GM21576 (cell line): ENCODE data around the gene RNF182.
"Not testable (repeated sequence)": the region's sequence is repeated elsewhere in the genome, so short reads cannot be mapped to it uniquely, and the experiment has no call there.

ENCODE experiments used
- ATAC-seq: cut with Tn5 transposase; IDR thresholded peaks from one replicate; pipeline ENCODE4 v1.9.1; 2021; ENCODE audit warnings: mild to moderate bottlenecking, moderate library complexity; ENCODE audit not compliant: unreplicated experiment

Gene RNF182

DNA sequence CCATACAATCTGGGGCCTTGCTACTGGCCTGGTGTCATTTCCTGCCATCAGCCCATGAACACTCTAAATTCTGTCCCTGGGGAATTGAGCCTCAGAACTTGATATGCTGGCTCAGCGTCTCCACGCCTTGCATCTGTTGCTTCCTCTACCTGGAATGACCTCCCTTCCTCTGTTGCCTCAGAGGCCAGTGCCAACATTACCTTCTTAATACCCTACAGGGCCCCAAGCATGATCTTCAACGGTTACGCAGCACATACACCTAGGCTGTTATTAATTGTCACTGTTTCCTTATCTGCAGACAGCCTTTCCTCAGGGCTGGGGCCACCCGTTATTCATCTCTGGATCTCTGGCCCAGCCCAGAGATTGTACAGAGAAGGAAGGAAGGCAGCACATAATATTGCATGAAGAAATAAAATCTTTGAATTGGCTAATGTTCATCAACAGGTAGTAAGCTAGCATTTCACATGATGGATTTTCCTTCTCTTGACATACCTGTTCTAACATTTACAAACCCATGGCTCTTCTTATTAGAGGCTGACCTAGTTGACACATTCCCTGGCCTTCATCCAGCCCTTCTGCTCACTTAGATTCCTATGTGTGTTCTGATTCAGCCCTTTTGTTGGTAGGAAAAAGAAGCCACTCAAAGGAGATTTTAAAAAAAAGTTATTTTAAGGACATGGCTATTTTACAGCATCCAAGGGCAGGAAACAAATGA lies 8.4 kb upstream of the RNF182 start:
- no peak for ATAC-seq

DNA sequence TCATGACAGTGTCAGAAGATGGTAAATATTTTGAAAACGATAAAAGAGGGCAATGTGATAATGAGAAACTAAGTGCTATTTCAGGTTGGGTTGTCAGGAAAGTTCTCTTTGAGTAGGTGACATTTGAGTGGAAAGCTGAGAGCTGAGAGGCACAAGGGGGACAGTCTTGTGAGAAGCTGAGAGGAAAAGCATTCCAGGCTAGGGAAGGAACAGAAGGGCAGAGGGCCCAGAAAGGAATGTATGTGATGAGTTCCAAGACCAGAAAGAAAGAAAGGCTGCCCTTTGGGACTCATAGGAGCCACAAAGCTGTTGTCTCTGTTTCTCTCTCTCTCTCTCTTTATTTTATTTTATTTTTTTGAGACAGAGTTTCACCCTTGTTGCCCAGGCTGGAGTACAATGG lies 7.6 kb upstream of the RNF182 start:
- no peak for ATAC-seq

DNA sequence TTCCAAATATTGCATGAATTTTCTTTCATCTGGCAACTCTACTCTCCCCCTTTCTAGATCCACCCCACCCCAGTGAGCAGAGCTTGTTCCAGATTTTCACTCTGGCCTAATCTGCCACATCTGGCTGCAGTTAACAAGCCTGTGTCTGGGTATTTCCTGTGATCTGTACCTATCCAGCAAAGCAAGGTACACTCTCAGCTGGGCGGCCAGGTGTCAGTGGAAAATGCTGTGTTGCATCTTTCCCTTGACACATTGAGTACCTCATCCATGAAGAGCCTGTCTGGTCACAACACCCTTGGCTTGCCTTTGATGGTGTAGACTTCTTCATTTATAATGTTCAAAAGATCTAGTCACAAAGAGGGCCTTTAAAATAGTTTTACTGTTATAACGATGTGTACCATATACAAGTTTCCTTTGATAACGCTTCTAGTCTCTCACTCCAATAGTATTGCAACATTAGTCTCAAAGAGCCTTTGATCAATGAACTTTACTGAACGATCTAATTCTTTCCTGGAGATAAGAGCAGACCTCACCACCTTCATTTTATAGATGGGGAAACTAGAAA lies 6.0 kb upstream of the RNF182 start:
- ATAC-seq, result no peak

DNA sequence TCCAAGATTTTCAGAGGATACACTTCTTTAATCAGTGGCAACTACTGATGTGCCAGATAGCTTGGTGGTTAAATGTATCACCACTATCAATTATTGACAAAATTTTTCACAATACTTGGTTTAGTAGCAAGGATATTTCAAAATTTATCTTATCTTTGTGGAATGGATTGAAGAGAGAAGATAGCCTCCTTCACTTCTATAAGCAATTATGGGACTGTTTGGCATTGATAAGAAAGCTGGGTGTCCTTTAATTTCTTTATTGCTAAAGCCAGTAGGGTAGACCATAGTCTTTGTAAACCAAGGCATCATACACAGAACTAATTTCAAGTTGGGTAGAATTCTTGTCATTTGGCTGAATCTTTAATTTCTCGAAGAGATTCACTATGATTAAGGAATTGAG lies 4.9 kb upstream of the RNF182 start:
- no peak for ATAC-seq

DNA sequence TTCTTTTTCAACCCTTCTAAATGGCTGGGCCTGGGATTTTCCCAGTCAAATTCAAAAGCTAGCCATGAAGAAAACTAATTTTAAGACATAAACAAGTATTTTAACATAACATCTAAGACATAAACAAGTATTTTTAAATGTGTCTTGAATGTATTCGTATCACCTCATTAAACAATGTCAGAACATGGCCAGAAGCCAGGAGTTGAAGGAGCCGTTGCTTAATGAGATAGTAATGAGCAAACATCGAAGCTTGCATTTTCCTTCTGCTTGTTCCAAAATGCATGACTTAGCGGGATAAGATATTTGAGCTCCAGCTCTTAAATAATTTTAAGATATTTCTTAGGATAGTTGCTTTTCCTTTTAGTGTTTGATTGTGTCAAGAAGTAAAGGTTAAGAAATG lies 4.2 kb upstream of the RNF182 start:
- ATAC-seq, result no peak

DNA sequence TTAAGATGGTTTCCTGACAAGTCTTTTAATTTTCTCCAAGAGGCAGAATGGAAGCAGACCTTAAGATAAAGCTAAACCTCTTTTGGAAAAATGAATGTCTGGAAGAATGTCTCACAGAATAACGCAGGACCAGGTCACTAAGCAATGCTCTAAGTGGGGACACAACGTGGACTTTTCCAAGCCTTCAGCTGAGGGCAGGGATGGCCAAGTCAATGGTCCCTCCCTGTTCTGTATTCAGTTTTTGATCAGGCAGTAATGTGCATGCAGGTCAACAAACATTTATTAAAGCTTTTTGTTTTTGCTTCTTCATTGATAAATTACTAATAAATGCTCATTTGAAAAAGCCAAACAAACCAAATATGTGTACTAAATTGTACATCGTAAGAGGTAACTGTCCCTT lies 2.0 kb upstream of the RNF182 start:
- ATAC-seq, result no peak

DNA sequence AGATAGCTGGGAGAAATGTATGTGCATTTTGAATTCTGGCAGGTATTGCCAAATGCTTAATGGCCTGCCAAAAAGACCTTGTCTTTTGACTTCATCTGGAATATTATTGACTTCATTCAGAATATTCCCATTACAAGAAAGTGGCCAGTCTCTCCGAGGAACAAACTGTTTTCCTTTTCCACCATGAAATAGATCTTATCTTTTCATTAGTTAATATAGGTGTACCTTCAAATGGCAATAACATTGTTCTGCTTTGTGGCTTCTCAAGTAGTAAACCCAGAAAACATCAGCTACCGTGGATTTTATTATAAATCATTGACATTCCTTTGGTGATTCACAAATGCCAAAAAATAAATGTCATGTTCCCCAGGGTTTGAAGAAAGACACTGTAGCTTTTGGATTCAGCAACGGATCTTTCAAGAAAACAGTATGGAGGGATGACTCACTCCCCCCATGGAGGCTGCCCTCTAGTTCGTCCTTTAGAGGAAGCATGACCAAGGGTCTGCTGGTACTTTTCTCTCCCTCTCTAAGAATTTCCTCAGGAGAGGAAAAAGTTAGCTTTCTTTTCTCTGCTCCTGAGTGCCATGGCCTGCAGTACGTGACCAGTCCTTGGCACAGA lies 1.1 kb upstream of the RNF182 start:
- no peak for ATAC-seq

DNA sequence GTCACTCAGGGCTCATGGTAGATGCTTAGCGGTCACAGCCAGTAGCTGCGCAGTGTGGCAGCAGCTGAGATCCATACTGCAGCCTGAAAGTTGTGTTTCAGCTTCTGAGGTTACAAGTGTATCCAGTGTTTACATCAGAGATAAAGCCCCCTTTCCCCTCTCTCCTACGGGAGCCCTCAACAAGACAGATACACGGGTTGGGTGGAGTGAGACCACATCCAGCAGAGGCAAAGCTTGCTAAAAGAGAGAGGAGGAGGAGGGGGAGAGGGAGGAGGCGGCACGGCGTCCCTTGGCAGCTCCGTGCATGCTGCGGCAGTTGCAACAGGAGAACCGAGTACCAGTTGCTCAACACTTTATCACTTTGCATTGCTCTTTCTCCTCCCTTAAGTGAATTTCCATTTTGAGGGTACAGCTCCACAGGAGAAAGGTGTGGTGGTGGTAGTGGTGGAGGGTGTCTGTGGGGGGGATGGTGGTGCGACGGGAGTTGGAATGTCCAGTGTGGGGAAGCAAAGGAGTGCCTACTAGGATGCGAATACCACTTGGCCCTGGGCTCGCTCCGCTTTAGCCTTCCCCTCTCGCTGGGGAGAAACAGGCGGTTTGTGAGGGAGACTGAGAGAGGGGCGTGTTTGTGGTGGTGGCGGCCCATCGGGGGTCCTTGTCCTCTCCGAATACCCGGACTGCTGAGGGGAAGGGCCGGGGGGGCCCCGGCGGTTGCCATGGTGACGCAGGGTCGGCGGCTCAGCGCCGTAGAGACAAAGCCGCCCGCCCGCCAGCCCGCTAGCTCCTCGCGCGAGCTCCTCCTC lies 405 bp upstream of the RNF182 start:
- no peak for ATAC-seq

DNA sequence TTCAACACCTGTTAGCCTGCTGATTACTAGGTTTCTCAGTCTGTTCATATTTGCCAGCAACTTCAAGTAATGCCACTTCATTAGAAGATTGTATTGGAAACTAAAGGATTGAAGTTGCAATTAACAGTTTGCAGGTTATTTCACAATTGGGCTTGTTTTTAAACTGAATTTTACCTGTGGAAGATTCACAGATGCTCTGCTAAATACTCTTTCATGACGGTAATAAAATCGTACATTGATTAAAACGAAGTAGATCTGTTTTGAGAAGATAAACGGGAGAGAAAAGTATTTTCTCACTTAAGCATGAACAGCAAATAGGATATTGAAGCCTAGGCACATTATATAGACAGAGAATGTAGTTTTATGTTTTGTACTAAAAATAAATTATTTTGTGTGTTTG lies 1.6 kb downstream of the RNF182 start:
- ATAC-seq, result no peak

DNA sequence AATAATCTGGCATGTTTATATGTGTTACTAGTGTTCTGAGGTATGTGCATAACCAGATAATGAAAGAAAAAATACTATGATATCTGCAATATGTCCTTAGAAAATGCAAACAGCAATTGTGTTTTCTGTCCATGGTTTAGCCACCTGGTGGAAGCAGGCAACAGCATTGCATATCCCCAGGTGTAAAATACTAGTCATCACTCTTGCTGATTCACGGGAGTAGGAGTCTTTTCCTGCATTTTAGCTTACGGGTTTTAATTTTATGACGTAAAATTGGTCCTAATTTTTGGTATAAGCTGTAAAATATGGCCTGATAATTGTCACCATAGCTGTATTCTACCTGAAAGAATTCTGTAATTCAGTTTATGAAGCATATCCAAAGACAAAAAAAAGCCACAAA lies 2.5 kb downstream of the RNF182 start:
- ATAC-seq, result no peak

DNA sequence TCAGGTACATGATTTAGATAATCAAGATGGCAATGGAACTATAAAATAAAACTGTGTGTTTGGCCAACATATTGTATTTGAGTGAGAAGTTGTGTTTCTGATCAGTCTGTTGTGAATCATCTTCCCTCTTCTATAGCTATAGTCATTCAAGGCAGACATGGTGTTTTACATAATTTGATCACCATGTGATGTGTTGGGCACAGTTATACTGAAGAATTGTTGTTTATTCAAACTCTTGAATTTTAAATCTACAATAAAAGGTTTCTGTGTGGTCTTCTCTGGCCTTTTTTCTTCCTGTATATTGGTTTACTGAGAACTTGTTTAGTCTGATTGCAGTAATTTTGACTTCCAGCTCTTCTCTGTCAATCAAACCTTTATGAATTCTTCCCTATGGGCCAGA lies 4.4 kb downstream of the RNF182 start:
- no peak for ATAC-seq

DNA sequence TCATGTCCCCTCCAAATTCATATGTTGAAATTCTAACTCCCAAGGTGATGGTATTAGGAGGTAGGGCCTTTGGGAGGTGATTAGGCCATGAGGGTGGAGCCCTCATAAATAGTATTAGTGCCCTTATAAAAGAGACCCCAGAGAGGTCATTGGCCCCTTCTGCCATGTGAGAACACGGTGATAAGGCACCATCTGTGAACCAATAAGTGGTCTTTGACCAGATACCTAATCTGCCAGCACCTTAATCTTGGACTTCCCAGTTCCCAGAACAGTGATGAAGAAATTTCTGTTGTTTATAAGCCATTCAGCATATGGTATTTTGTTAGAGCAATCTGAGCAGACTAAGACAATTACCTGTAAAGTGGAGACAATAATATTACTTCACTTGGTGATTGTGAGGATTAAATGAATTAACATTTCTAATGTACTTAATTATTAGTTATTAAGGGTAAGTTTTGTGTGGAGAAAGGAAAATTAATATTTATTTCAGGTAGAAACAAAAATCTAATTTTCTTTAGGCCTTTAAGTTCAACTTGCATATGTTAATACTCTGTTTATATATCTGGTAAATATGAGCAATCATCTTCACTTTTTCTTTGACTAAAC lies 7.1 kb downstream of the RNF182 start:
- ATAC-seq, result no peak

DNA sequence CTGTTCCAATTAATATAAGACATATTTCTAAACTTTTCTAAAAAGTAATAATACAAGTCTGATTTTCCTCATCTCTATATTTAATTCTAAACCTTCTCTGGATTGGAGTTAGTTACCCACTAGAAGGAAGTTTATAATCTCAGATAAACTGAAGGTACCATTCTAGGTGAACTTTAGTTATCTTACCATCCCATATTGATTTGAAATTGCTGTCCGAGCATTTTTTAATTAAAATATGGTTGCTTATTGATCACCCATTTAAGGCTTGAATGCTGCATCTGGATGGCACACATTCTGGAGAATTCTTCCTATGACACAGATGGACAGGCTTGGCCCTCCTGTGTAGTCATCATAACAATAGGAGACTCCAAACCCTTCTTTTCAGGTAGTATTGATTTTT lies 8.0 kb downstream of the RNF182 start:
- no peak for ATAC-seq

DNA sequence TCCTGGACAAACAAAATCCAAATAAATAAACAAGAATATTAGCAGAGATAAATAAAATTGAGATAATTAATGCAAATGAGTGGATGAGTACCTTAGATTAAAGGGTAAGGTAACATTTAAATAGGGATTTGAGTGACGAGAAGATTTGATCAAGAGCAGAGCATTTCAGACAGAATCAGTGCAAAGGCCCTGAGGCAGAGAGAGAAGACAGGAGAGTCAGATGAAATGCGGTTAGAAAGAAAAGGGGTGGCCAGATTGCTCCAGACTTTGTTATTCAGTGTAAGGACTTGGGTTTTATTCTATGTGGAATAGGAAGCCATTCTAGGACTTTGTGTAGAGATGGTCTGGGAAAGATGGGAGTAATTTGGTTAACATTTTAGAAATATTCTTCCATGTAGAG lies 10.0 kb downstream of the RNF182 start:
- ATAC-seq, result no peak

DNA sequence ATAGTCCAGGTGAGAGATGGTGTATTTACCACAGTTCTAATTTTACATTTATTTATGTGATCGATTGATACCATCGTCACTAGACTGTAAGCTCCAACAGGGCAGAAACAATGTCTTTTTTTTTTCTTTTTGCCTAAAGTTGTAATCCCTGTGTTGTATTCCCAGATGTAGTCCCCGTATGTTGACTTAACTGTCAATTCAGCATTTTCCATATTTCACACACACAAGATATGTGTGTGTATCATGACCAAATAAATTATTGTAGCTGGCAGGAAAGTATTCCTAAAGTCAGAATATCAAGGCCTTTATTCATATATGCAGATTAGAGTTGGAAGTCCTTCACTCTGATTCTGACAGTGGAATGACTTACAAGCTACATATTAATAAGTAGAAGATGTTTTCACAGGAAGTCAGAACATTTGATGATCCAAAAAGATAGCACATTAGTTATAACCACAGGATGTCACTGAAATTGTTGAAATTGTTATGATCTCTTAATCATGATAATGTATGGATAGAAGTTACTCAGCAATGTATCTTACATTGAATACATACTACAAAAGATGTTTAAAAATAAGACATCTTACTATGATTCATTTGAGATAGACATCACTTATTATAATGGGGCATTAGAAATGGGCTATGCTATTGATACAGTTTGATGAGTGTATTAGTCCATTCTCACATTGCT lies 10.6 kb downstream of the RNF182 start:
- ATAC-seq, result no peak

DNA sequence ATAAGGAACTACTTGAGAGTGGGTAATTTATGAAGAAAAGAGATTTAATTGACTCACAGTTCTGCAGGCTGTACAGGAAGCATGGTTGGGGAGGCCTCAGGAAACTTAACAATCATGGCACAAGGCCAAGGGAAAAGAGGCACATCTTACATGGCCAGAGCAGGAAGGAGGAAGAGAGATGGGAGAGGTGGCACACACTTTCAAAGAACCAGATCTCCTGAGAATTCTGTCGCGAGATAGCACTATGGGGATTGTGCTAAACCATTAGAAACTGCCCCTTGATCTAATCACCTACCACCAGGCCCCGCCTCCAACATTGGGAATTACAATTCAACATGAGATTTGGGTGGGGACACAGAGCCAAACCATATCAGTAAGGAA lies 11.1 kb downstream of the RNF182 start:
- ATAC-seq, result not testable (repeated sequence)

DNA sequence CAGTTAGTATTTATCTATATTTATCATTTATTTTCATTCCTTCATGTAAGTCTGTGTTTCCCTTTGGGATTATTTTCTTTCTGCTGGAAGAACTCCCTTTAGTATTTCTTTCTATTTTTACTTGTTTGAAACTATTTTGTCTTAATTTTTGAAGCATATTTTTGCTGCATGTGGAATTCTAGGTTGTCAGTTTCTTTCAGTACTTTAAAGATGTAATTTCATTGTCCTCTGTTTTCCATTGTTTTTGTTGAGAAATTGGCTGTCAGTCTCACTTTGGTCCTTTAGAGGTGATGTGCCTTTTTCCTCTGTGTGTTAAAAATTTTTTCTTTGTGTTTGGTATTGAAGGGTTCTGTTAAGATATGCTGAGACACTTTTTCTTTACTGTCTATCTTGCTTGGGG lies 17.1 kb downstream of the RNF182 start:
- no peak for ATAC-seq

DNA sequence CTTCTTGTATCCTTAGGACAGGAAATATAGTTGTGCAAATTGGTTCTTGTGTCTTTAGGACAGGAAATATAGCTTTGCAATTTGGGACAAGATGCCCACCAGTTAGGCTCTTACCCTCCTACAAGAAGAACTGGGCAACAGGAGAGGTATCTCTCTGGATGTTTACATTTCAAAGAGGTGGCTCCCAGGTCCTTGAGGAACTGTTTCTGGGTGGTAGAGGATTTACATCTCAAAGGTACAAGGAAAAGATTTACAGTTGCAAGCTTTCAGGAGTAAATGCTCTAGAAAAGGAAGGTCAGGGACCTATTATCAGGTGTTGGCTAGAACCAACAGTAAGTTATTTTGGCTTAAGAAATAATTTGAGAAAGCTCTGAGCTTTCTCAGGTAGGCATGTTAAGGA lies 19.2 kb downstream of the RNF182 start:
- ATAC-seq, result no peak

DNA sequence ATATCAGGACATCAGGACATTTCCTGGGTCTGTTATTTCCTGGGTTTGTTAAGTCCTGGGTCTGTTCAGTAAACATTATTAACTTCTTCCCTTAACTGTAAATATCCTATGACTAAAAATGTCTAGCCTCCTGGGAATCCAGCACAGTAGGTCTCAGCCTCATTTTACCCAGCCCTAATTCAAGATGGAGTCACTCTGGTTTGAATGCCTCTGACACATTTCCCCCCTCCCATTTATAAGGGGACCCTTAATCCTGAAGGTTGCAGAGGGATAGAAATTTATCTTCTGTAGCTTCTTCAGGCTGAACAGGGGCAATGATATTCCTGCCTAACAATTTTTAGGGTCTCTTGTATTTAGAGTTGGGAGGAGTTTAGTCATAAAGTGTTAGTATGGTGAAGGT lies 21.8 kb downstream of the RNF182 start:
- ATAC-seq, result no peak

DNA sequence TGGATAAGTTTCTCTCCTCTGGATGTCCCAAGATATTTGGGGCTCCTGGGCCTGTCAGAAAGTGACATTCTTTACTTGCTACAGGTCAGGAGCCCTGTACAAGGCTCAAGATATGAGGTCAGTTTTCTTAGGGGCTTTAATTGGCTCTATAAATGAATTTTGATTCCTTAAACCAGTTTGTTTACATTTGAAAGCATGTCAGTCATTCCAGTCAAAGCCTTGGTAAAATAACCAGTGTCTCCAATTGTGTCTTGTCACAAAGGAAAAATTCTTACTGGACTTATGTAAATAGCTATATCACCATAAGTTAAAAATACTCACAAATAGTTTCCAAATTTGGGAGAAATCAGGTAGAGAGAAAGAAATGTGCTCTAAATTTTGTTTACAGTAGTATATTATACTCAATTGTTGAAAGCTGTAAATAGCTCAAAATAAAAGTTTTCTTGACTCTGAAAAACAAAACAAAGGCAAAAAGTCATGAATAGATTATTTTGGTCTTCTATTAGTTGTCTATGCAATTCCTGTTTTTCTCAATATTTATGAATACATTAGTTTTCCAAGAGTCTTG lies 22.9 kb downstream of the RNF182 start:
- no peak for ATAC-seq

DNA sequence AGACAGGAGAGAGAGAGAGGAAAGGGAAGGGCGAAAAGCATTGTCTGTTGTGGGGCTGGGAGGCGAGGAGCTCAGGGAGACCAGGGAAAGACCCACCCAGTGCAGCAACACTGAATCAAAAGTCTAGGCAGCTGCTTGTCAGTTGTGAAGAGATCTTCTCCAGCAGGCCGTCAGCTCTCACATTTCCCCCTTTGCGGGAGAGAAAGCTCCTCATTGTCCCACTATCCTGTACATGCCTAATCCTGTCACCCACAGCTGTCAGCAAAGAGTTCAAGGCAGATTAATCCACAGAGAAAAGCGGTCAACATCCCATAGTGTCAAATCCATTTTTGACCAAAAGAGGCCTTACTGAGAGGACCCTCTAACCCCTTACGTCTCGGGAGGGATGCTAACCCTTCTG lies 27.3 kb downstream of the RNF182 start:
- no peak for ATAC-seq
